Measurements from ENCODE around the gene KCNH8.

- TF ChIP-seq, protein P1, sequence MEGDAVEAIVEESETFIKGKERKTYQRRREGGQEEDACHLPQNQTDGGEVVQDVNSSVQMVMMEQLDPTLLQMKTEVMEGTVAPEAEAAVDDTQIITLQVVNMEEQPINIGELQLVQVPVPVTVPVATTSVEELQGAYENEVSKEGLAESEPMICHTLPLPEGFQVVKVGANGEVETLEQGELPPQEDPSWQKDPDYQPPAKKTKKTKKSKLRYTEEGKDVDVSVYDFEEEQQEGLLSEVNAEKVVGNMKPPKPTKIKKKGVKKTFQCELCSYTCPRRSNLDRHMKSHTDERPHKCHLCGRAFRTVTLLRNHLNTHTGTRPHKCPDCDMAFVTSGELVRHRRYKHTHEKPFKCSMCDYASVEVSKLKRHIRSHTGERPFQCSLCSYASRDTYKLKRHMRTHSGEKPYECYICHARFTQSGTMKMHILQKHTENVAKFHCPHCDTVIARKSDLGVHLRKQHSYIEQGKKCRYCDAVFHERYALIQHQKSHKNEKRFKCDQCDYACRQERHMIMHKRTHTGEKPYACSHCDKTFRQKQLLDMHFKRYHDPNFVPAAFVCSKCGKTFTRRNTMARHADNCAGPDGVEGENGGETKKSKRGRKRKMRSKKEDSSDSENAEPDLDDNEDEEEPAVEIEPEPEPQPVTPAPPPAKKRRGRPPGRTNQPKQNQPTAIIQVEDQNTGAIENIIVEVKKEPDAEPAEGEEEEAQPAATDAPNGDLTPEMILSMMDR (IDR thresholded peaks at IDR 0.05): no peak
- no peak for TF ChIP-seq POLR2A (IDR thresholded peaks at IDR 0.05)
Observed at GRCh38 chr3:19221081-19221480, 72.8 kb downstream of the KCNH8 start.

Data from Peyer's patch (tissue), 4 donors.